Middle frontal gyrus (tissue), 1 donor: ENCODE results near the gene SLC25A19.

Experiments
- DNase-seq: peaks from one replicate; pipeline ENCODE4 v3.0.0-alpha.2; 2015; ENCODE audit warnings: low spot score; ENCODE audit errors: extremely low spot score

SLC25A19 gene

GRCh38 chr17:75241996-75242460 lies 47.2 kb downstream of the SLC25A19 start:
- no peak for DNase-seq

GRCh38 chr17:75241502-75241901 lies 47.7 kb downstream of the SLC25A19 start:
- DNase-seq: no peak

GRCh38 chr17:75241143-75241430 lies 48.1 kb downstream of the SLC25A19 start:
- no peak for DNase-seq

DNA sequence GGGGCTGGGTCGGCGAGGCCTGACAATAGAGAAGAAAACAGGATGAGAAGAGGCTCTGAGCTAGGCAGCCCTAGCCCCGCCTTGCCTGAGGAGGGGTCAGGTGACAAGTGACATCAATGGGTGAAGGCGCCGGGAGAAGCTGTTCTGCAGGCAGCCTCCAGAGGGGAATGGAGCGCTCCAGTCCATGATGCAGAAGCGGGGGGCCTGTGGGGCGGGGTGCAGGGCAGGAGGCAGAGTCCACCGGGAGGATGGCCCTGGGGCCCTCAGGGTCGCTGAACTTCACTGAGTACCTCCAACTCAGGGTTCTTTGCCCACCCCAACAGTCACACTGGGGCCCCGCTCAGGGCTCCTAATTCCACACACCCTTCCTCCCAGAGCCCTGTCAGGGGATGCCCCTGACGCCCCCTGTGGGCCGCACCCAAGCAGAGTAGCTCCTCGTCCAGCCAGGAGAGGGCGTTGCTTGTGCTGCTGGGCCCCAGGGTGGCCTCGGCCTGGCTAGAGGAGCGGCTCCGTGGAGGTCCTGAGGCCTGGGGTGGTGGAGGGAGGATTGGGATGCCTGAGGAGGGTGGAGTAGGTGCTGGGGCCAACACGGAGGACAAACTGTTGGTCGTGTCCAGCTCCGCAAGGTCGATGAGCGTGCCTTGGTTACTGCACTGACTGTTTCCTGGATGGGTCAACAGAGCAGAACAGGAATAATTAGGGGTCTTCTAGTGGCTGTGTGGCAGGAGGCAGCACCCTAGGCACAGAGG lies 48.7 kb downstream of the SLC25A19 start:
- no peak for DNase-seq

DNA sequence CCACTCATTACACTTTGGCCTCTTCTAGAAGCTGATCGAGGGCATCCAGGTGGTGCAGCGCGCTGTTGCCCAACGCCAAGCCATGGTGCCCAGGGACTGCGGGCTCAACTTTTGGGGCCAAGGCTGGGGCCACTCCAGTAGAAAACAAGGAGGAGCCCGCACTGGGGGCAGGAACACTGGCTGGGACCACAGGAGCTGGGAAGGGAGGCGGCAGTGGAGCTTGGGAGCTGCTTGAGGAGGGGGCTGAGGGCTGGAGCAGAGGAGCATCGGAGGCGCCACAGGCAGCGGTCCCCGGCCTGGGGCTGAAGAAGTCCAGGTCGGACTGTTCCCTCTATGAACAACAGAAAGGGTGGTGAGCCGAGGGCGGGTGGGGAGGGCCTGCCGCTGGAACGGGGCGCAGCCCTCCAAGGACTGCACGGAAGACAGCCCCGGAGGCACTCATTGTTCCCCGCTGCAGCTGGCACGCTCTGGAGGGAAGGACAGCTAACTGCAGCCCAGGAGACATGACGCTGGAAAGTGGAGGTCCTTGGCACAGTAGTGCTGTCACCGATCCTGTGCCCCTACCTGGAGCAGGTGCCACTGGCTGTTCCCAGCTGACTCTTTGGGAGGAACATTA lies 49.3 kb downstream of the SLC25A19 start:
- no peak for DNase-seq

GRCh38 chr17:75239214-75239613 lies 50.0 kb downstream of the SLC25A19 start:
- no peak for DNase-seq

- DNase-seq: no peak
Measured at GRCh38 chr17:75238684-75239191, 50.5 kb downstream of the SLC25A19 start.

GRCh38 chr17:75238020-75238580 lies 51.1 kb downstream of the SLC25A19 start:
- no peak for DNase-seq

DNA sequence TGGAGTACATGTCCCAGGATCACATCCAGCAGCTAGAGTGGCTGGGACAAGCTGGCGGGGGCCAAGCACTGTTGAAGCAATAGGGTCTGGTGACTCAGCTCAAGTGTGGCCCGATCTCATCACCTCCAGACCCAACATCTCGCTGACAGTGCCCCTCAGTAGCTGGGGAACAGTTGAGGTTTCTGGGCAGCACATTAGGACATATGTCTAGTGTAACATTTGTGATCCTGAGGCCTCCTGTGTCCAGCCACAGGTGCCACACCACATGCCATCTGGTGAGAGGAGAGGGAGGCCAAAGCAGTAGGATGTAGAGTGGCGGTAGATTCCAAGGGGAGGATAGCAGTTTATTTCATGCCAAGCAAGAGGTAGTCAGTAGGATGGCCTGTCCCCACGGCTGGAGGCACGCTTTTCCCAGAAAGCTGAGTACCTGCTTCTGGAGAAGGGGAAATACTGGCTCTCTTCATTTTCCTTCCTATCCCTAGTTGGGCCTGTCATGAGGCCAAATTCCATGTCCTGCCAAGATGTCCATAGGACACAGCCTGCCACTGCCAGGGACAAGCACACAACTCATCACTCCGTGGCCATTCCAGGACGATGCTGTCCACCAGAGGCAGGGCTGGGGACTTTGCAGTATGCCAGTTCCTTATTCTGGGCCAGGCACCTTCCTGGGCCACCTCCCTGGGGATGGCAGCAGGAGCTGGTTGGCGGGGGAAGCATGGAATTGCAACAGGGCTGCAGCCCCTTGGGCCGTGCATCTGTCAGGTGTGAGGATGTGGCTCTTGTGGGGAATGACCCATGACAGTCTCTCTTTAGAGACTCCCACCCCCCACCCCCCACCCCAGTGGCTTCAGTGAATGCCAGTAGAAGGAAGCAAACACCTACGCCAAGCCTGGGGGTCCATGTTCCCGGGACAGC lies 51.9 kb downstream of the SLC25A19 start:
- DNase-seq: no peak

GRCh38 chr17:75232786-75233185 lies 56.4 kb downstream of the SLC25A19 start:
- no peak for DNase-seq

- DNase-seq: no peak
Measured at GRCh38 chr17:75231741-75232464, 57.3 kb downstream of the SLC25A19 start.

- no peak for DNase-seq
Measured at GRCh38 chr17:75231071-75231470, 58.2 kb downstream of the SLC25A19 start.

DNA sequence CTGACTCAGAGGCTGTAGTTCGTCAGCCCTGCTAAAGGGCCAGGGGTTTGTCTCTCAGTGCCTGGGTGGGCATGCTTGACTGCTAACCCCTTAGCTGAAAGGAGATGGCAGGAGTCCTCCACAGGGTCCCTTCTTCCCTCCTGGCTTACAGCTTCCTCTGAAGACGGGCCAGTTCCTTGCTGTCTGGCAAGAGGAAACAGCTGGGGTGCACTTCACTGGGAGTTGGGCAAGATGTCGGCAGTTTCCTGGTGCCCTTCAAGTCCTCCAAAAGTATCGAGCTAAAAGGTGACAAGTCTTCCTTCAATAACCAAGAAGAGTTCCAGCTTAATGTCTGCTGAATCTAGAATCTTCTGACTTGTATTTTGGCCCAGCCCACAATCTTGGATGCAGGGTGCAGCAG lies 60.4 kb downstream of the SLC25A19 start:
- no peak for DNase-seq

- no peak for DNase-seq
Measured at GRCh38 chr17:75228305-75228704, 60.9 kb downstream of the SLC25A19 start.

GRCh38 chr17:75227729-75228128 lies 61.5 kb downstream of the SLC25A19 start:
- no peak for DNase-seq

DNA sequence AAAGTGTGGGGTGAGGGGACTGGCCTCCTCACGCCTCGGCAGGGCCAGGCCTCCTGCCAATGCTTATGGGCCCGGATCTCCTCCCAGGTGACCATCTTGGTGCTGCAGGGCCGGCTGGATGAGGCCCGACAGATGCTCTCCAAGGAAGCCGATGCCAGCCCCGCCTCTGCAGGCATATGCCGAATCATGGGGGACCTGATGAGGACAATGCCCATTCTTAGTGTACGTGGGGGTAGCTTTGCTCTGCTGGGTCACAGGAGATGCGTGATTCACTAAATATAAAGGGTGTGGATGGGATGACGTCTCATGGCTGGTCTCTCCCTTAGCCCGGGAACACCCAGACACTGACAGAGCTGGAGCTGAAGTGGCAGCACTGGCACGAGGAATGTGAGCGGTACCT lies 64.2 kb downstream of the SLC25A19 start:
- DNase-seq: peak; percentile 26
